HEK293 (cell line): ENCODE data around the gene TRIM9.

Source experiments
- AEBP2 ChIP-seq: fragments of 450-650 bp; formaldehyde crosslinking; IDR thresholded peaks from 2 replicates; pipeline ENCODE4 v1.5.1; 2016; ENCODE audit warnings: missing biosample characterization, missing genetic modification characterization, borderline replicate concordance
- BCL11A ChIP-seq: fragments of 450-650 bp; formaldehyde crosslinking; IDR thresholded peaks from 2 replicates; pipeline ENCODE4 v1.5.1; 2016; ENCODE audit warnings: low read depth, missing biosample characterization, missing genetic modification characterization
- GFI1B ChIP-seq: fragments of 450-650 bp; formaldehyde crosslinking; IDR thresholded peaks from 2 replicates; pipeline ENCODE4 v1.5.1; 2016; ENCODE audit warnings: missing biosample characterization, missing genetic modification characterization
- KLF1 ChIP-seq: fragments of 450-650 bp; formaldehyde crosslinking; IDR thresholded peaks from 2 replicates; pipeline ENCODE4 v1.5.1; 2016; ENCODE audit warnings: missing biosample characterization, missing genetic modification characterization
- KLF7 ChIP-seq: fragments of 450-650 bp; formaldehyde crosslinking; IDR thresholded peaks from 2 replicates; pipeline ENCODE4 v1.5.1; 2016; ENCODE audit warnings: missing biosample characterization, missing genetic modification characterization, borderline replicate concordance
- SP7 ChIP-seq: fragments of 450-650 bp; formaldehyde crosslinking; IDR thresholded peaks from 2 replicates; pipeline ENCODE4 v1.5.1; 2016; ENCODE audit warnings: missing biosample characterization, missing genetic modification characterization
- ZBTB17 ChIP-seq: fragments of 450-650 bp; formaldehyde crosslinking; IDR thresholded peaks from 2 replicates; pipeline ENCODE4 v1.5.1; 2016; ENCODE audit warnings: missing biosample characterization, missing genetic modification characterization
- ZBTB26 ChIP-seq: fragments of 450-650 bp; formaldehyde crosslinking; optimal IDR thresholded peaks from 2 replicates; pipeline ENCODE3; 2016; ENCODE audit warnings: missing biosample characterization, mild to moderate bottlenecking, missing genetic modification characterization
- ZFP69B ChIP-seq: fragments of 450-650 bp; formaldehyde crosslinking; IDR thresholded peaks from 2 replicates; pipeline ENCODE4 v1.5.1; 2016; ENCODE audit warnings: missing biosample characterization, missing genetic modification characterization
- ZIC2 ChIP-seq: fragments of 450-650 bp; formaldehyde crosslinking; IDR thresholded peaks from 2 replicates; pipeline ENCODE4 v1.5.1; 2016; ENCODE audit warnings: missing biosample characterization, missing genetic modification characterization
- ZNF10 ChIP-seq: fragments of 450-650 bp; formaldehyde crosslinking; IDR thresholded peaks from 2 replicates; pipeline ENCODE4 v1.5.1; 2017; ENCODE audit warnings: missing biosample characterization, missing genetic modification characterization
- ZNF112 ChIP-seq: fragments of 450-650 bp; formaldehyde crosslinking; IDR thresholded peaks from 2 replicates; pipeline ENCODE4 v1.5.0; 2017; ENCODE audit warnings: missing biosample characterization, missing genetic modification characterization
- ZNF174 ChIP-seq: fragments of 450-650 bp; formaldehyde crosslinking; IDR thresholded peaks from 2 replicates; pipeline ENCODE4 v1.5.0; 2017; ENCODE audit warnings: missing biosample characterization, mild to moderate bottlenecking, missing genetic modification characterization
- ZNF18 ChIP-seq: fragments of 450-650 bp; formaldehyde crosslinking; IDR thresholded peaks from 2 replicates; pipeline ENCODE4 v1.5.1; 2016; ENCODE audit warnings: missing biosample characterization, missing genetic modification characterization
- ZNF24 ChIP-seq: fragments of 450-650 bp; formaldehyde crosslinking; IDR thresholded peaks from 2 replicates; pipeline ENCODE4 v1.5.1; 2016; ENCODE audit warnings: missing biosample characterization, missing genetic modification characterization
- ZNF274 ChIP-seq, 2 experiments: fragments of 200-500 bp in 1 of 2; fragments of 450-650 bp in 1 of 2; sonication (Bioruptor generic) in 1 of 2; formaldehyde crosslinking in 1 of 2; IDR thresholded peaks; 2 replicates each; pipeline versions ENCODE4 v1.5.1 to v1.6.1; 2014 to 2016; ENCODE audit warnings: borderline replicate concordance in 1 of 2, inconsistent platforms in 1 of 2, low read length in 1 of 2, missing biosample characterization in 1 of 2, missing genetic modification characterization in 1 of 2
- ZNF302 ChIP-seq: fragments of 450-650 bp; formaldehyde crosslinking; IDR thresholded peaks from 2 replicates; pipeline ENCODE4 v1.5.1; 2016; ENCODE audit warnings: missing biosample characterization, missing genetic modification characterization, low read depth
- ZNF341 ChIP-seq: fragments of 450-650 bp; formaldehyde crosslinking; IDR thresholded peaks from 2 replicates; pipeline ENCODE4; 2016; ENCODE audit warnings: low read depth, missing biosample characterization, missing genetic modification characterization
- ZNF366 ChIP-seq: fragments of 450-650 bp; formaldehyde crosslinking; conservative IDR thresholded peaks from 2 replicates; pipeline ENCODE4 v1.5.1; 2016; ENCODE audit warnings: missing biosample characterization, missing genetic modification characterization
- ZNF391 ChIP-seq: fragments of 450-650 bp; formaldehyde crosslinking; IDR thresholded peaks from 2 replicates; pipeline ENCODE4 v1.5.1; 2016; ENCODE audit warnings: low read depth, missing biosample characterization, missing genetic modification characterization, borderline replicate concordance
- ZNF473 ChIP-seq: fragments of 450-650 bp; formaldehyde crosslinking; IDR thresholded peaks from 2 replicates; pipeline ENCODE4 v1.5.1; 2017; ENCODE audit warnings: missing biosample characterization, missing genetic modification characterization
- ZNF510 ChIP-seq: fragments of 450-650 bp; formaldehyde crosslinking; IDR thresholded peaks from 2 replicates; pipeline ENCODE4 v1.5.1; 2018; ENCODE audit warnings: mild to moderate bottlenecking, missing genetic modification characterization, missing biosample characterization; ENCODE audit not compliant: insufficient replicate concordance
- ZNF530 ChIP-seq: fragments of 450-650 bp; formaldehyde crosslinking; IDR thresholded peaks from 2 replicates; pipeline ENCODE4 v1.5.1; 2016; ENCODE audit warnings: low read depth, missing biosample characterization, missing genetic modification characterization
- ZNF571 ChIP-seq: fragments of 450-650 bp; formaldehyde crosslinking; IDR thresholded peaks from 2 replicates; pipeline ENCODE4 v1.5.0; 2017; ENCODE audit warnings: missing biosample characterization, missing genetic modification characterization
- ZNF610 ChIP-seq: fragments of 450-650 bp; formaldehyde crosslinking; IDR thresholded peaks from 2 replicates; pipeline ENCODE4 v1.5.1; 2016; ENCODE audit warnings: missing biosample characterization, missing genetic modification characterization, borderline replicate concordance
- ZNF623 ChIP-seq: fragments of 450-650 bp; formaldehyde crosslinking; IDR thresholded peaks from 2 replicates; pipeline ENCODE4 v1.5.1; 2016; ENCODE audit warnings: missing biosample characterization, missing genetic modification characterization
- ZNF624 ChIP-seq: fragments of 450-650 bp; formaldehyde crosslinking; IDR thresholded peaks from 2 replicates; pipeline ENCODE4 v1.5.1; 2017; ENCODE audit warnings: missing biosample characterization, missing genetic modification characterization
- ZNF626 ChIP-seq: fragments of 450-650 bp; sonication (Bioruptor Pico); formaldehyde crosslinking; IDR thresholded peaks from 2 replicates; pipeline ENCODE4 v1.5.1; 2018; ENCODE audit warnings: missing biosample characterization, missing genetic modification characterization, inconsistent platforms
- ZNF747 ChIP-seq: fragments of 450-650 bp; formaldehyde crosslinking; IDR thresholded peaks from 2 replicates; pipeline ENCODE4 v1.5.1; 2016; ENCODE audit warnings: missing biosample characterization, missing genetic modification characterization
- ZNF76 ChIP-seq: fragments of 450-650 bp; formaldehyde crosslinking; IDR thresholded peaks from 2 replicates; pipeline ENCODE4; 2016; ENCODE audit warnings: low read depth, missing biosample characterization, missing genetic modification characterization, borderline replicate concordance
- ZSCAN16 ChIP-seq: fragments of 450-650 bp; formaldehyde crosslinking; IDR thresholded peaks from 2 replicates; pipeline ENCODE4 v1.5.1; 2016; ENCODE audit warnings: missing biosample characterization, missing genetic modification characterization
- ZSCAN23 ChIP-seq: fragments of 450-650 bp; formaldehyde crosslinking; IDR thresholded peaks from 2 replicates; pipeline ENCODE4 v1.5.1; 2016; ENCODE audit warnings: missing biosample characterization, missing genetic modification characterization
- TF ChIP-seq, protein P1 (sequence below): fragments of 450-650 bp; formaldehyde crosslinking; IDR thresholded peaks from 2 replicates; pipeline ENCODE4 v1.5.1; 2017; ENCODE audit warnings: missing biosample characterization, missing genetic modification characterization
- TF ChIP-seq, protein P2 (sequence below): fragments of 450-650 bp; formaldehyde crosslinking; IDR thresholded peaks from 2 replicates; pipeline ENCODE4 v1.5.1; 2017; ENCODE audit warnings: missing biosample characterization, missing genetic modification characterization

TRIM9 gene

DNA sequence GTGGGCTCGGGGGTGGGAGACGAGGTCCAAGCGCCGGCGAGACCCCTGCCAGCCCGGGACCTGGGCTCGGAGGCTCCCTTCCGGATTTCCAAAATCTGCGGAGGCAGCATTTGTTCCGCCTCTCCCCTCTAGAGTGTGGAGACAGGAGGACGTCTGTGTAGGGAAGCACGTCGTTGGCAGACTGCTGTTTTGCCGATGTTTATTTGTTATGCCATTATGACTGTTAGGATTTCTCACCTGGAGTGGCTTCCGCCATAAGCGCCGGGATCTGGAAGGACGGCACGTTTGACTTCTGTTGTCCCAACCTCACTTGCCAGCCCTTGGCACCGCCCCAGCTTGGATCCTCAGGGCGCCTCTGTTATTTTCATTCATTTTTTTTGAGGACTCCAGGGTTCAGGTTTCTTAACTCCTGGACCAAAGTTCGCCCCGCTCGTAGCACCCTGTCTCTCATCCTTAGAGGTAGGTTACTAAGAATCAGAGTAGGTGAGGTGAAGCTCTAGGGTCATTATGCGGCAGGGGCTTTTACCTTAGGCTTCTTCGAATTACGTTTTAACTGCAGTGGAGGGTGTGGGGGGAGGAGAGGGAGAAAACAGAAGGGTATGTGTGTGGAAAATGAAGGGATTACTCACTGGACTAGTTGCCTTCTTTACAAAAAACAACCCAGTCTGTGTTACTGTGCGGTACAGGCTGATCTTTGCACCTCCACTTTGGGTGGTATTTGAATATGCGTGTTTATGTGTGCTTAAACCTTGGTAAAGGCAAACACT lies 150.1 kb downstream of the TRIM9 start (continued):
- TF ChIP-seq KLF1 (tag by site-specific recombination) (no peak), ZNF624 (no peak), ZSCAN16 (tag by site-specific recombination) (no peak), ZNF174 (tag by site-specific recombination) (no peak), BCL11A (tag by site-specific recombination) (no peak), ZNF510 (tag by site-specific recombination) (no peak), ZNF76 (tag by site-specific recombination) (no peak), ZNF530 (tag by site-specific recombination) (no peak), ZSCAN23 (tag by site-specific recombination) (no peak), ZNF18 (no peak), ZFP69B (tag by site-specific recombination) (no peak), ZNF391 (no peak), KLF7 (no peak), ZNF10 (tag by site-specific recombination) (no peak), ZNF473 (tag by site-specific recombination) (no peak), ZNF112 (tag by site-specific recombination) (no peak), ZIC2 (tag by site-specific recombination) (no peak), ZNF341 (tag by site-specific recombination) (0 out of 2 replicates have a peak, but pooled peaks have one; percentile 34), ZNF302 (no peak), ZNF747 (tag by site-specific recombination) (no peak), ZNF626 (tag by site-specific recombination) (no peak), ZNF274 (IDR thresholded peaks at IDR 0.05; ENCODE audit: low read length) (no peak), ZNF274 (tag by site-specific recombination; IDR thresholded peaks at IDR 0.05; ENCODE audit: borderline replicate concordance) (no peak), ZNF366 (tag by site-specific recombination) (no peak; the same call in 1 of the 2 replicates), ZBTB17 (tag by site-specific recombination) (peak; percentile 48), AEBP2 (tag by site-specific recombination) (no peak), ZNF610 (tag by site-specific recombination) (no peak), ZNF571 (tag by site-specific recombination) (no peak), GFI1B (tag by site-specific recombination) (no peak), ZBTB26 (tag by site-specific recombination) (no peak), ZNF623 (no peak), ZNF24 (tag by site-specific recombination) (peak; percentile 21; the same call in 1 of the 2 replicates), SP7 (0 out of 2 replicates have a peak, but pooled peaks have one; percentile 11)
- TF ChIP-seq, protein P1, sequence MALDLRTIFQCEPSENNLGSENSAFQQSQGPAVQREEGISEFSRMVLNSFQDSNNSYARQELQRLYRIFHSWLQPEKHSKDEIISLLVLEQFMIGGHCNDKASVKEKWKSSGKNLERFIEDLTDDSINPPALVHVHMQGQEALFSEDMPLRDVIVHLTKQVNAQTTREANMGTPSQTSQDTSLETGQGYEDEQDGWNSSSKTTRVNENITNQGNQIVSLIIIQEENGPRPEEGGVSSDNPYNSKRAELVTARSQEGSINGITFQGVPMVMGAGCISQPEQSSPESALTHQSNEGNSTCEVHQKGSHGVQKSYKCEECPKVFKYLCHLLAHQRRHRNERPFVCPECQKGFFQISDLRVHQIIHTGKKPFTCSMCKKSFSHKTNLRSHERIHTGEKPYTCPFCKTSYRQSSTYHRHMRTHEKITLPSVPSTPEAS (tag by site-specific recombination): no peak
- TF ChIP-seq, protein P2, sequence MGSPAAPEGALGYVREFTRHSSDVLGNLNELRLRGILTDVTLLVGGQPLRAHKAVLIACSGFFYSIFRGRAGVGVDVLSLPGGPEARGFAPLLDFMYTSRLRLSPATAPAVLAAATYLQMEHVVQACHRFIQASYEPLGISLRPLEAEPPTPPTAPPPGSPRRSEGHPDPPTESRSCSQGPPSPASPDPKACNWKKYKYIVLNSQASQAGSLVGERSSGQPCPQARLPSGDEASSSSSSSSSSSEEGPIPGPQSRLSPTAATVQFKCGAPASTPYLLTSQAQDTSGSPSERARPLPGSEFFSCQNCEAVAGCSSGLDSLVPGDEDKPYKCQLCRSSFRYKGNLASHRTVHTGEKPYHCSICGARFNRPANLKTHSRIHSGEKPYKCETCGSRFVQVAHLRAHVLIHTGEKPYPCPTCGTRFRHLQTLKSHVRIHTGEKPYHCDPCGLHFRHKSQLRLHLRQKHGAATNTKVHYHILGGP (tag by site-specific recombination): no peak
